GM19099 (cell line): Measurements from ENCODE around the gene KDM5A.

ENCODE experiments used
- POLR2A ChIP-seq: IDR thresholded peaks from 3 replicates; pipeline ENCODE4 v1.6.1; 2011; ENCODE audit warnings: low read depth; ENCODE audit not compliant: insufficient read length; ENCODE audit errors: extremely low read depth

Gene KDM5A

GRCh38 chr12:389142-390096 is at the start of gene KDM5A:
Gene KDM5A, minus strand, starts transcription at chr12:389320. Its CDS starts 229 bp downstream, at chr12:389091.
- TF ChIP-seq POLR2A, result peak; percentile 68

- no peak for TF ChIP-seq POLR2A
Observed at GRCh38 chr12:422526-422925, 33.4 kb upstream of the KDM5A start.

- no peak for TF ChIP-seq POLR2A
Observed at GRCh38 chr12:418432-418831, 29.3 kb upstream of the KDM5A start.

DNA sequence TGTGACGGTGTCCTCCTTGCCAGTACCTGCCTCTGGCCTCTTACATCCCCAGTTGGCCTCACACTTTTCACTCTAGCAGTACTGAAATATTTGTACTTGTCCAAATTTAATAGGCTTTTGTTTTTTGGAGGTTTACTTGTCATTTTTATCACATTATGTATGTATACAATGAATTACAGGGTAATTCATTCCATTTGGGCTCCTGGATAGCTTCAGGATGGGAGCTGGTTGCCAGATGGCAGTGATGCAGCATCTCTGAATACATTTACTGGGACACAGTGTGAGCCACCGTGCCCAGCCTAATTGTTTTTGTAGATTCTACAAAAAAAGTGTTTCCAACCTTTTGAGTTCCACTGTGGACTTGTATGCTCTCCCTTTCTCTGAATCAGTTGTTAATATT is 25.7 kb upstream of the KDM5A start:
- no peak for TF ChIP-seq POLR2A

DNA sequence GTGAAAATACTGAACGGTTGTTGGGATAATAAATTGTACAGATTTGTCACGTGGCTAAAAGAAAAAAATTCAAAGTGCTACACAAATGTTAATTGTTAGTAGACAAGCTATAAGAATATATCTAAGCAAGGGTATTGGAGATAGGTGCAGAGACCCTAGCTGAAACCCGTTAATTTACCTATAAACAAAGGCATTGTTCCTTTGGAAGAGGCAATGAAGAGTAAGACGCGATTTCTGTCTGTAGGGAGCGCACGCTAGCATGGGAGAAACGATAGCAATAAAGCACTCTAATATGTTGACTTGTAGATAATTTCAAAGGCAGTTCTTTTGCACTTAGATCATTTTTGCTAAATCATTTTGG is 12.9 kb upstream of the KDM5A start:
- no peak for TF ChIP-seq POLR2A

GRCh38 chr12:401235-402028 is 12.3 kb upstream of the KDM5A start, which contains the start of gene CCDC77:
Gene CCDC77, plus strand, starts transcription at chr12:401644. Its CDS starts 7,740 bp downstream, at chr12:409384.
- peak; percentile 56 for TF ChIP-seq POLR2A

- TF ChIP-seq POLR2A, result no peak
Observed at GRCh38 chr12:400828-401227, 11.7 kb upstream of the KDM5A start.

DNA sequence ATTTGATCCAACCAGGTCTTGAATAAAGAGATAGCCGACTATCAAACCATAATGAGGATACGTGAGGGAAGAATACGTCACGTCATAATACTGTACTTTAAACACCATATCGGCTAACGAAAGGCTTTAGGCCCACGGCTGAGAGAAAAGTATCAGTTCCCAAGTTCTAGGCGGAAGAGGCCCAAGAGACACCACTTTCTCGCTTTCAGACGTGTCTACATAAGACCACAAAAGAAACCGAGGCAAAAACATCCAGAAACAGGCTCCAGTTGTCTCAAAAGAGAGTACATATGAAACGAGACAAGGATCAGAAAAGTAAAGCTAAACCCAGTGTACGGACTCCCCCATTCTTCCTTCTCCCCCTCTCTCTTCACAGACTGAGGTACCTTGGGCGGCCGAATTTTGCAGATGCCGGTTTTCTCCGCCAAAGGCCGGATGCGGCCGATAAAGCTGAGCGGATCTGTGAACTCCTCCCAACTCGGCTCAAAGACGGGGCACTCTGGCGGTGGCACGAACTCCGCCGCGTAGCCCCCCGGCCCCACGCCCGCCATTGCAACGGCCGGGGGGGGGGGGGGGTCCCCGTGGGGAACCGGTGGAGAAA is 479 bp downstream of the KDM5A start:
- no peak for TF ChIP-seq POLR2A

- no peak for TF ChIP-seq POLR2A
Observed at GRCh38 chr12:388012-388411, 1.1 kb downstream of the KDM5A start.

GRCh38 chr12:386651-387050 is 2.5 kb downstream of the KDM5A start:
- no peak for TF ChIP-seq POLR2A

DNA sequence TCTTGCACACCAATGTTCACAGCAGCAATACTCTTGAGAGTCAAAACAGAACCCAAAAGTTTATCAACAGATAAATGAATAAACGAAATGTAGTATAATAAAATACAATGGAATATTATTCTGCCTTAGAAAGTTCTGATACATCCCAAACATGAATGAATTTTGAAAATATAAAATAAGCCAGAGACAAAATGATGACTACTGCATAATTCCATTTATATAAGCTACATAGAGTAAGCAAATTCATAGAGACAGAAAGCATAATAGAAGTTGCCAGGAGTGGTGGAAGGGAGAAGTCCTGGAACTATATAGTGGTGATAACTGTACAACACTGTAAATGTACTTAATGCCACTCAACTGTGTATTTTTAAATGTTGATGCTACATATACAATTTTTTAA is 21.1 kb downstream of the KDM5A start:
- TF ChIP-seq POLR2A, result no peak

DNA sequence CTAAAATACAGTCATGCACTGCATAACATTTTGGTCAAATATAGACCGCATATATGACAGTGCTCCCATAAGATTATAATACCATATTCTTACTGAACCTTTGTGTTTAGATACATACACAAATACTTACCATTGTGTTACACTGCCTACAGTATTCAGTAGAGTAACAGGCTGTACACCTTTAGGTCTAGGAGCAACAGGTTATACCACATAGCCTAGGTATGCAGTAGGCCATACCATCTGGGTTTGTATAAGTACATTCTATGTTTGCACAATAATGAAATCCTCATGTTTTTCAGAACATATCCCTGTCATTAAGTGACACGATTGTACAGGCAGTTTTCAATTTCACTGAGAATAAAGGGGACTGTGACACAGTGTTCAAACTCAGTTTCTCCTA is 22.3 kb downstream of the KDM5A start:
- no peak for TF ChIP-seq POLR2A

DNA sequence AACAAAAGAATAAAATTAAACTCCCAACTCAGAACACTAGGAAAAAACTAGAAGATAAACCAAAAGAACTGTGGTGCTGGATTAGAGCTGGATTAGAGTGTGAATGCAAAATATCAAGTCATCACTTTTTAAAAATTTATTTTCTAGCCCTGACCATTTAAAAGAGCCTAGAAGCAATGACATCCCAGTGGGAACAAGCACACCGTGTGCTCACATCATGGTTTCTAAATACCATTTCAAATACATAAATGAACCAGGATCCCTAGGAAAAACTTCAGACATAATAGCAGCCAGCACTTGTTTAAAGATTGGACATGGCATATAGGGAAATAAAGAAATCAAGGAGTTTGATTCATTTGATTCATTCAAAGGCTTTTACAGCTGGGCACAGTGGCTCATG is 30.0 kb downstream of the KDM5A start:
- TF ChIP-seq POLR2A, result no peak

- no peak for TF ChIP-seq POLR2A
Observed at GRCh38 chr12:356276-356988, 32.7 kb downstream of the KDM5A start.

DNA sequence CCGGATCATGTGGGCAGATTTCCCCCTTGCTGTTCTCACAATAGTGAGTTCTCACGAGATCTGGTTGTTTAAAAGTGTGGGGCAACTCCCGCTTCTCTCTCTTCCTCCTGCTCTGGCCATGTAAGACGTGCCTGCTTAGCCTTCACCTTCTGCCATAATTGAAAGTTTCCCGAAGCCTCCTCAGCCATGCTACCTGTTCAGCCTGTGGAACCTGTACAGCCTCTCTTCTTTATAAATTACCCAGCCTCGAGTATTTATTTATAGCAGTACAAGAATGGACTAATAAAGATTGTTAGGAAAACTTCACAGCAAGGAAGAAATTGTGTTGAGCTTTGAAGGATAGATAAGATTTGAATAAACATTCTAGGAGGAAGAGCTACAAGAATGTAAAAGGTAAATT is 52.1 kb downstream of the KDM5A start:
- no peak for TF ChIP-seq POLR2A
